Islet precursor cell (in vitro differentiated cells): ENCODE measurements around the gene SIPA1L3.
"Not testable (repeated sequence)": the region's sequence is repeated elsewhere in the genome, so short reads cannot be mapped to it uniquely, and the experiment has no call there.

Experiments
- DNase-seq: peaks from one replicate; pipeline ENCODE4 v3.0.0-alpha.2; 2018

SIPA1L3 gene

DNA sequence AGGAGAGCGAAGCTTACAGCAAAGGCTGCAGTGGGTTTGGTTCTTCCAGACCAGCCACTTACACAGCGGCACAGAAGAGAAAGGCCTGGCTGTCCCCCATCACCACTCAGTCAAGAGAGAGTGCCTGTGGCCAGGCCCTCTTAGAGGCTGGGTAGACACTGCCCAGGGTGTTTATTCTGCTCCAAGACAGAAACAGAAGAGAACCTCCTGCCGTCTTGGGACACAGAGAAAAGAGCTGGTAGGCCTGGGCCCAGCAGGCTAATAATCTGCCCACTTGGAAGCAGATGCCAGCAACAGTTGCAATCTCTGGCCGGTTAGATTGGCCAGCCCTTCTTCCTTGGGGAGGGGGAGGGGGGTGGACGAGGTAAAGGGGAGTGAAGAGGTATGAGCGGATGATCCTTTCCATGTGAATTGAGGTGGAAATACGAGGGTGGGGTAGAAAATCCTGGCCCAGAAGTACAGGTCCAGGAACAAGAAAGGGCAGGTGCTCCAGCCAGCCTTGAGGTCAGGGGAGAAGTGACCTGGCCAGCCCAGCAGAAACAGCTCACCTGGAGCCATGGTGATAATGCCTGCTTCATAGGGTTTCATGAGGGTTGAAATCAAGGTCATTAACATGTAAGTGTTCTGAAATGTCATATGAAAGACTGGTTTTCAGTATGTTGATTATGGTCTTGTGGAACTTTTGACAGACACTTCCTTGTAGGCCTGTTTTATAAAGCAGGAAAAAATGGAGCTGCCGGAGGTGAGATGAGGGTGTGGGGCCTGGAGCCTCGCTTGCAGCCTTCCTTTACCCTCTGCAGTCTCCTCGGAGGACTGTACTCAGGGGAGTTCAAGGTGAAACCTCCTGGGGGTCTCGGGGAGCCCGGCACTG lies 116.9 kb downstream of the SIPA1L3 start:
- no peak for DNase-seq

DNA sequence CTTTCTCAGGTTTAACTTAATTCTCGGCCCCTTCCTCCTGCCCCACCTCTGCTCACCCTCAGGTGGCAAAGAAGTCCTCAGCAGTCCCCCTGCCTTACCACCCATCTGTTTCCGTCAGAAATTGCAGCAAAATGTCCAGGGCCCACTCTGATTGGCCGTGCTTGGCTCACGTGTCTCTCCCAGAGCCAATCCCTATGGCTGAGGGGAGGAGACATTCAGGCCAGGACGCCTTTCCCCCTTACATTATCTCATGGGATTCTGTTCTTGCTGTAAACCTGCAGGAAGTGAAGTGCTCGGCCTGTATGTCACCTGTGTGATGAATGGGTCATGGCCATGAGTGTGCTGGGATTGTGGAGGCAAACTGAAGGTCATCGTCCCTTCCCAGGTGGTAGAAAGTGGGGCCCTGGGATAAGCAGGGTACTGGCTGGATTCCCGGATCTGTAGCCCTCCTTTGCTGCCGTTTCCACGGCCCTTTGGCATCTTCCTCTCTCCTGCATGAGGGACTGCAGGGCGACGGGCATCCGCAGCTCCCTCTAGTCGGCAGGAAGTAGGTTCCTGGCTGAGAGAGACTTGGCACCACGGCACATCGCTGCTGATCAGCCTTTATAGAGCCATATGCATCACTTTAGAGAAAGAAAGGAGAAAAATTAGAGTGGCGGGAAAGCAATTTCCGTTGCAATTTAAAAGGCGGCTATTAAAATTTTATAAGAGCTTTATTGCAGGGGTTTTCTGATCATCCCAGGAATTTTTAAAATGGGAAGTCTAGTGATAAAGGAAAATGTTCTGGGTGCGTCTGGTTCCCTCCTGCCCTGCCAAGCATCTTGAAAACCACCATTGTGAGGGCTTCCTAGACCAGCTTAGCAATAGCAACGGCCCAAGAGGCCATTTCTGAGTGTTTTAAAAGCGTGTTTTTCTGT lies 118.2 kb downstream of the SIPA1L3 start:
- no peak for DNase-seq

DNA sequence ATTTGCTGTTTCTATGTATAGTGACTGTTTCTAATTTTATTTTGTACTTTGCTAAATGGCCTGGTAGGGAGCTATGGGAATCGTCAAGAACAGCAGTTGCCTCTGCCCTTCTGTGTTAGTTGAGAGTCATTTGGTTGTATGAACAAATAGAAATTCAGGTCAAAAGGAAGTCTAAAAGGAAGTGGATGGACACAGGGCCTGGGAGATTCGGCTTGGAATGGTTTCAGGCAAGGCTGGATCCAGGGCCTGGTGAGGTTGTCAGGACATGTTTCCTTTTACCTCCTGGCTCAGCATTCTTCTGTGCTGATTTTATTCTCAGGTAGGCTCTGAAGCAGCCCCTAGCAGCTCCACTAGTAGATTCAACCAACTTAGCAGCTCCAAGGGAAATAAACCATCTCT lies 118.9 kb downstream of the SIPA1L3 start:
- DNase-seq: no peak

DNA sequence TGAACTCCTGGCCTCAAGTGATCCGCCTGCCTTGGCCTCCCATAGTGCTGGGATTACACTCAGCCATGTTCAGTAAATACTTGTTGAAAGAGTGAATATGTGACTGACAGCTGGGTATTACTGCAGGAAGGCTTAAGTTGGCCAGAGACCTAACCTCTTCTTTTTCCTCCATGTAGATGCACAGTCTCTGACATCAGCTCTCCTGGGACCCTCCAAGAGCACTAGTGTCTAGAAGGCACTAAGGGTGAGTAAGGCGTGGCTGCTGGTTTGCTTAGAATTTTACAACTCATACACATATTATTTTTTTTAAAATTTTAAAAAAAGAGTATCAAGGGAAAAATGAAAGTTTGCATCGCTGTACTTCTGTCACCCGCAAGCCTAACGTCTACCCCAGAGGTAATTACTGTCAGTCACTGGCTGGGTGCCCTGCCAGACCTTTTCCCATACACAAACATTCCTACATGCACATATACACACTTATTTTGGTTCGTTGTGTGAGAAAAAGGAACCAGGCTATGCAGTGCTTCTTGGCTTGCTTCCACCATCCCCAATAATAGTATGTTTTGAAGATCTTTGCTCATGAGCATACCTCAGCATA lies 122.0 kb downstream of the SIPA1L3 start:
- no peak for DNase-seq

DNA sequence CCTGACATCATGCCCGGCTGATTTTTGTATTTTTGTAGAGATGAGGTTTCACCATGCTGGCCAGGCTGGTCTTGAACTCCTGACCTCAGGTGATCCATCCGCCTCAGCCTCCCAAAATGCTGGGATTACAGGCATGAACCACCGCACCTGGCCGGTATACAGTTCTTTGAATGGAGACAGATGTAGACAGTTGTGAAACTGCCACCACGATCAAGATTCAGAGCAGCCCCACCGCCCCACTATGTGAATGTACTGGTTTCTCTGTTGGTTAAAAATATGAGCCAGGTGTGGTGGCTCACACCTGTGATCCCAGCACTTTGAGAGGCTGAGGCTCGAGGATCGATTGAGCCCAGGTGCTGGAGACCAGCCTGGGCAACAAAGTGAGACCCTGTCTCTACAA lies 123.0 kb downstream of the SIPA1L3 start:
- not testable (repeated sequence) for DNase-seq

DNA sequence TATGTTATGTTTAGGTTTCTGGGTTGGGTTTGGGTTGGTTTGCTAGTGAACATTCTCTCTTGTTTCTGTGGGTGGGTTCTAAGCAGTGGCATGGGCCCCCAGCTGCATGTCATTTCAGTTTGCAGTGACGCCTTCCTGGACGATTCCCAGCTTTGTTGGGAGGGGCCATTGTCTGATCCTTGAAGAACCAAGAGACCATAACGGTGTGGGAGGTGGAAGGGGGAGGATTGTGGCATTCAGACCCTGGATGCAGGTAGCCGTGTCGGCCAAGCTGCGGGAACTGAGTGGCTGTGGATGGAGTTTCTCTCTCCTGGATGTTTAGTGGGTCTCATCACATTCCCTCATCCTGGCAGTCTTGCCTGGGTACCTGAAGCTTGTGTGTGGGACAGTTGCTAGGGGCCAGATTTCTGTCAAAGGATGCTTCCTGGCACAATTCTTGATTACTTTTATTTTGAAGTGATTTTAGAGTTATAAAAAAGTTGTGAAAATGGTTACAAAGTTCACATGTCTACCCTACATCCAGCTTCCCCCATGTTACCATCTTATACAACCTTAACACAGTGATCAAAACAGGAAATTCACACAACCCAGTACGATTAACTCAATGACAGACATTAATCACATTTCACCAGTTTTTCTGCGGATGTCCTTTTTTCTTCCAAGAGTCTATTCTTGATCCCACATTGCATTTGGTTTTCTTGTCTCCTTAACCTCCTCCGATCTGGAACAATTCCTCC lies 123.8 kb downstream of the SIPA1L3 start:
- DNase-seq: no peak

DNA sequence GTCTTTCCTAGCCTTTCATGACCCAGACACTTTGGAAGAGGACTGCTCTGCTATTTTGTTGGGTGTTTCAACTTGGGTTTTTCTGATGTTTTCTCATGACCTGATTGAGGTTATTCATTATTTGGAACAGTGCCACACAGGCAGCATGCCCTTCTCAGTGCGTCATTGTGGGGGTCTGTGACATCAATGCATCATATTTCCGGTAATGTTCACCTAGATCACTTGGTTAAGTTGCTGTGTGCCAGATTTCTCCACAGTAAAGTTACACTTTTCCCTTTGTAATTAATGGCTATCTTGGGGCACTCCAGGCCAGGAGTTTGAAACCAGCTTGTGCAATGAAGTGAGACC lies 124.4 kb downstream of the SIPA1L3 start:
- DNase-seq: no peak

DNA sequence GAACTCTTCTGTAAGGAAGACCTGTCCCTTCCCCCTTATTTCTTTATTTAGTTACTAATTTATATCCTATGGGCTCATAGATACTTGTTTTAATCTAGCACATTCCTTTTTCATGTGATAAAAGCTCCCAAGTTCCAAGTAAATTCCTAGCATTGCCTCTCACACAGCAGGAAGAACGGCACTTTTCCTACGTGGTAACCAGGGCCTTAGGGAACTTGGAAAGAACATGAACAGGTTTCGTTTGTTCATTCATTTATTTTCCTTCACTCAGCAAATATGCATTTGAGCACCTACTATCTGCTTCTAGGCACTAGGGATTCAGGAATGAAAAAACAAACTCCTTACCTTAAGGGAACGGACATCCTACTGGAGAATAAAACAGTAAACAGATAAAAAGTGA lies 125.1 kb downstream of the SIPA1L3 start:
- no peak for DNase-seq

DNA sequence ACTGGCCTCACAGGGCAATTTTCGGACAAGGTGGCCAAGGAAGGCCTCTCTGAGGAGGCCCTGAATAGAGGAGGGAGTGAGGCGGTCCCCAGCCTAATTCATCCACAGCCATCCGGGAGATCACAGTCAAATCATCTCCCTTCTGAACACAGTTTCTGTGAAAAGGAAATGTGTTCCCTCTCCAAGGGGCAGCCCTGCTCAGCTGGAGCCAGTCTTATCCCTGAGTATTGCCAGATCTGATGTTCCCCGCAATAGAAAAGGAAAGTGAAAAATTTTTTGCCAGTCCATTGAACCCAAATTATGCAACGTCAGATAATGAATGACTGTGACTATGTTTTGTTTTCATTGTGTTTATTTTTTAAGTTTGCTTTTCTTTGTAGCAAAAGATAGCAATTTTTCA lies 125.9 kb downstream of the SIPA1L3 start:
- DNase-seq: no peak

DNA sequence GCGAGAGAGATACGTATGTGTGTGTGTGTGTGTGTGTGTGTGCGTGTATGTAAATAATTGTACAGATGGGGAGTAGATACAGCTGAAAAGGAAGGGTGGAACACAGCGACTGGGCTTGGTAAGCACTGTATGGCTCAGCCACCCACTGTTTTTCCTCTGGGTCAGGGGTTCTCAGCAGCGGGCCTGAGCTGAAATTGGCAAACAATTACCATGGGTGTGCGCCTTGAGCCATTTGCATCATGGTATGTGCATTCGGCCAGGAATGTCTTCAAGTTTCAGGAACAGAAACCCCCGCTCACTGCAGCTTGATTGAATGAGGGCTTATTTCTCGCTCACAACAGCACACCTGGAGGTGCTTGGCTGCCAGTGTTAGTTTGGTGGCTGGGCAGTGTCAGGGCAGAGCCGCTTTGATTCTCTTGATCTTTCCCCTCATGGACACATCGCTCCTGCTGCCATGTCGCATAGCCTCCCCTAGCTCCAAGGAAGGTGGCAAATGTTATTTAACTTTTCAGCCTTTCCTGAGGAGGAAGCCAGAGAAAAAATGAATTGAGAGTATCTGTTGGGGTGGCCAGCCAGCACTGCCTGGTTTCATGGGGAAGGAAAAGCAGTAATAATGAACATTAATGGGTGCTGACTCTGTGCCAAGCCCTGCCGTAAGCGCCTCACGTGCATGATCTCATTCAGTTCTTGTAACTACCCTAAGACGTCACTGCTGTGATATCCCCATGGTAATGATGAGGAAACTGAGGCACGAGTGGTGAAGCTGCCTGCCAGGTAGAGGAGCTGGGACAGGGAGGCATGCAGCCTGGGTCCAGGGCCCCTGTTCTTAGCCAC lies 126.9 kb downstream of the SIPA1L3 start:
- peak; percentile 68 for DNase-seq

DNA sequence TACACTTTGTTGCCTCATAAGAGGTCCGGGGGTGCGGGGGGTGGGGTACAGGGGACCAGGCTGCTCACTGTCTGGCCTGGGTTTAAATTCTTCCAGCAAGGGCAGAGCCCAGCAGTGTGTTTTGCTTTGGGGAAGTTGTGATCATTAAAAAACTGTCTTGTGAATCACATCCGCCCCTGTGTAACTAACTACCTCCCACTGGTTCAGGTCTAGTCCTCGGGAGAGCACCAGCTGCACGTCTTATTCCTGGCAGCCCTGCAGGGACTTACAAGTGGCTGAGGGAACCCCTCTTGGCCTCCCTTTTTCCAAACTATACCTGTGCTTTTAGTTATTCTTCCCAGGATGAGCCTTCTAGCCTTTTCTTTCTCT lies 127.5 kb downstream of the SIPA1L3 start:
- DNase-seq: no peak

DNA sequence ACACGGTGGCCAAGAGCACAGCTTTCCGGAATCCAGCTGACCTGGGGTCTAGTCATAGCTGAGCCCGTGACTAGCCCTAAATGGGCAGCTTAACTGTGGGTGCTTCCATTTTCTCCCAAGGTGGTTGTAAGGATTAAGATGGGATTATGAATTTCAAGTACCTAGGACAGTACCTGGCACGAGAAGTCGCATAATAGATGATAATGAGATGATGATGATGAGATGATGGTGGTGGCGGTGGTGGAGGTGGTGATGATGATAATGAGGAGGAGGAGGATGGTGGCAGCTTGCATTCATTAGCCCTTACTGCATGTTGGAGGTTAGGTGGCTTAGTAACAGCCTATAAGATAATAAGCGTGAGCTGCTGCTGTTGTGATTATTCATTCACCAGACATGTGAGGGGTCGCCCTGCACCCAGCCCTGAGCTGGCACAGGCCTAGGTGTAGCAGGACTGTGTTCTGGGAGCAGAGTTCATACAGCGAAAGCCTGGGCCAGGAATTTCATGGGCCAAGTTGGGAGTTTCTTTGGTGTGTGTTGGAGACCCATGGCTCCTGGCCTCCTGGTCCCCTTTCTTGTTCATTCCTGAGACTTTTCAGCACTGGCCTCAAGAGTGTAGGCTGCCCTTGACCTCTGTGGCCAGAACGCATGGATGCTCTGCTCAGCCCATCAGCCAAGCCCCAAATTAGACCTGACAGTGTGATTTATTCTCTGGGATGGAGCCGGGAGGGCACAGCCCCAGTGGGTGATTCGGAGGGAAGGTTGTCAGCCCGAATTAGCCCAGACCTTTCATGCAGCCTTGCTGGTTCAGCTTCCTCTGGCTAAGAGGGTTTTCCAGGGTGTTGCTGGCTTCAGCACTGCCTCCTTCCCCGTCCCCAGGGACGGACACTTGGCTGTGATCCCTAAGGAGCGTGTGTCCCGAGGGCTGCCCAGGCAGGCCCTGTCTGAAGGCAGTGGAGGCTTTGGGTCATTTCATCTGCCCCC lies 128.8 kb downstream of the SIPA1L3 start:
- DNase-seq: no peak

DNA sequence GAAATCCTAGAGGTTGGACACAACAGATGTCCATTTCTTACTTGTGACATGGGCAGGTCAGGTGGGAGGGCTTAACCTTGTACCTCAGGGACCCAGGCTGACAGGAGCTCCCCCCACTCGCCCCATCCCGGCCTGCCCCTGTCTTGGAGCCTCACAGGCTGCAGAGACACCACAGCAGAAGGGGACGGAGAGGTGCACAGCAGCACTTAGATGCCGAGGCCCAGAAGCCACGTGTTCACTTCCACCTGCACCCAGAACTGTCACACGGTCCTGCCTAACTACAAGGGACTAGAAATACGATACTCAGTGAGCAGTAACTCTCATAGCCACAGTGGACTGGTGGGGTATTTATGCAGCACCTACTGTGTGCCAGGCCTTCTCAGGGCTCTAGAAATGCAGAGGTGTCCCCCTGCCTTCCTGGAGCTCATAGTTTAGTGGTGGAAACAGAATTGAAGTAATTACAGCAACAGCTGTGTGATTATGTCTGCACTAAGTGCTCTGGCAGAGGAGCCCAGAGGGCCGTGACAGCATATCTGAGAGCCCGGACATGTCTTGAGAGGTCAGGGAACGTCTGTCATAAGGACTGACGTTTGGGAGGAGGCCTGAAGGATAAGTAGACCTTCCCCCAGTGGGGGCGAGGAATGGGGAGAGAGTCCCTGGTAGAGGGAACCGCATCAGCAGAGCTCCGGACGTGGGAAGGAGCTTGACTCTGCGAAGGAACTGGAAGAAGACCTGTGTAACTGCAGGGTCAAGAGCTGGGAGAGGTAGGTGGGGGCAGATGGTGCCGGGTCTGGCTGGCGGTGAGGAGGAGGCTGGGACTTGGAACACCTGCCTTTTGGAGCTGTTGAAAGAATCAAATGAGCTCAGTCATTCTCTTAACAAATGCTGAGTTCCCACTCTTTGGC lies 130.0 kb downstream of the SIPA1L3 start:
- DNase-seq: peak; percentile 83

DNA sequence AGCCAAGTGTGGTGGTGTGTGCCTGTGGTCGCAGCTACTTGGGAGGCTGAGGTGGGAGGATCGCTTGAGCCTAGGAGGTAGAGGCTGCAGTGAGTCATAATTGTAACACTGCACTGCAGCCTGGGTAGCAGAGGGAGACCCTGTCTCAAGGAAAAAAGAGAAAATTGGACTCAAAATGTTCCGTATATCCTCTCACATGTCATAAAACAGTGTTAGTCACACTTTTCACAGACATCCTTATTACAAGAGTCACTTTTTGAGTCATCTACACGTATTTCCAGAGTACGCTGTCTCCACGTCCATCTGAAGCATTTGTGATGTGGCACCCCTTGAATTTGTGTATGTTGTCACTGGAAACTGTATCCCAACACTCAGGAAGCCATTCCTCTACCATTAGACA lies 133.0 kb downstream of the SIPA1L3 start:
- DNase-seq: no peak

DNA sequence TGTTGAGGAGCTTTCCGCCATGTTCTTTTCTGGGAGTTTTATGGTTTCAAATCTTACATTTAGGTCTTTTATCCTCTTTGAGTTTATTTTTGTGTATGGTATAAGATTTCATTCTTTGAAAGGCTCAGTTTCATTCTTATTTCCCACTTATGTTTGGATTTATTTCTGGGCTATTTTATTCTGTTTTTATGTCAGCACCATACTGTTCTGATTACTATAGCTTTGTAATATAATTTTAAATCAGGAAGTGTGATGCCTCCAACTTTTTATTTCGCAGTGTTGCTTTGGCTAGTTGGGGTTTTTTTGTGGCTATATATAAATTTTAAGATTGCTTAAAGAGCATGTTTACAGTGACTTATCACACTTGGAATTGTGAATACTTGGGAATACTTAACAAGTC lies 135.1 kb downstream of the SIPA1L3 start:
- no peak for DNase-seq

DNA sequence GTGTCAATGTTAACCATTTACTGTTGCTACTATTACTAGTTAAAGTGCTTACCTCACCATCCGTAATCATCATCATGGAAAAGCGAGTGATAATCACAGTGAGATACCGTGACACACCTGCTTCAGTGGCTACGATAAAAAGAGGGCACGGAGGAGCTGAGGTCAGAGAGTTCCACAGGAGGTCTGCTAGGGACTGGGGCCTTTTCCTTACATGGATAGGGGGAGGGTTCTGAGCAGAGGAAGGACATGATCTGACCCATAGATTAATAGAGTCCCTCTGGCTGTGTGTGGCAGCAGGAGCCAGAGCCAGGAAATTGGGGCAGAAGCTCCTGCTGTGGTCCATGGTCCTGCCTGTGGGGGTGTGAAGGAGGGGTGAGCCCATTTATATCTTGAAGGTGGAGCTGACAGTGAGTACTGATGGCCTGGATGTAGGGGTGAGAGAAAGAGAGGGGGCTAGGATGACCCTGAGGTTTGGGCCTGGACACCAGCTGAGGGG lies 136.7 kb downstream of the SIPA1L3 start:
- DNase-seq: no peak

DNA sequence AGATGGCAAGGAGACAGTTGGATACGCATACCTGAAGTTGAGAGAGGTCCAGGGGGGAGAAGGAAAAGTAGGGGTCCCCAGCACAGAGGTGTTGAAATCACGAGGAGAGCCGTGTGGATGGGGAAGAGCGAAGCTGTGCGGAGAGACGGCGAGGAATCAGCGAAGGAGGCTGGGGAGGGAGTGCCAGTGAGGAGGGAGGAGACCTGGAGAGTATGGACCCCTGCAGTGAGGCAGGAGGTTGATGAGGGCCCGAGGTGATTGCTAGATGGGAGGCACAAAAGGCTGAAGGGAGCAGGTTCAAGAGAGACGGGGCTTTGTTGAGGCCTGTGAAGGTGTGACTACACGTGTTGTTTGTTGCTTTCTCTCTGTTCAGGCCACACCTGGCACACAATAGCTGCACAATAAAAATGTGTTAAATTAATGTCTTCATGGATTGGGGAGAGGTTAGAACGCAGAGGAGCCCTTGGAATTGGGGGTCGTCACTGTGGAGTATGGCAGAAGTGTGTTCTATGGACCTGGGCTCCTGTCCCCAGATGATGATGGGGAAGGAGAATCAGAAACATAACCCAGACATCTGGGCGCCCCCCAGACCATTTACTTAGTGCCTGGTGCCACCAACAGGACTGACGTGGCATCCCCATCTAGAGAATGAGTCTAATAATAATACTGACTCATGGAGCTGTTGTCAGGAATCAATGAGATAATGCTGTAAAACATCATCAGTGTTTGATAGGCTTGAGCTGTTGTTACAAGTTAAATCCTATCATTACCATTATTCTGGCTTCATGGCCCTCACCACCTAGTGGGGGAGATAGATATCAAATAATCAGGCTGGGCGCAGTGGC lies 137.5 kb downstream of the SIPA1L3 start:
- DNase-seq: no peak

DNA sequence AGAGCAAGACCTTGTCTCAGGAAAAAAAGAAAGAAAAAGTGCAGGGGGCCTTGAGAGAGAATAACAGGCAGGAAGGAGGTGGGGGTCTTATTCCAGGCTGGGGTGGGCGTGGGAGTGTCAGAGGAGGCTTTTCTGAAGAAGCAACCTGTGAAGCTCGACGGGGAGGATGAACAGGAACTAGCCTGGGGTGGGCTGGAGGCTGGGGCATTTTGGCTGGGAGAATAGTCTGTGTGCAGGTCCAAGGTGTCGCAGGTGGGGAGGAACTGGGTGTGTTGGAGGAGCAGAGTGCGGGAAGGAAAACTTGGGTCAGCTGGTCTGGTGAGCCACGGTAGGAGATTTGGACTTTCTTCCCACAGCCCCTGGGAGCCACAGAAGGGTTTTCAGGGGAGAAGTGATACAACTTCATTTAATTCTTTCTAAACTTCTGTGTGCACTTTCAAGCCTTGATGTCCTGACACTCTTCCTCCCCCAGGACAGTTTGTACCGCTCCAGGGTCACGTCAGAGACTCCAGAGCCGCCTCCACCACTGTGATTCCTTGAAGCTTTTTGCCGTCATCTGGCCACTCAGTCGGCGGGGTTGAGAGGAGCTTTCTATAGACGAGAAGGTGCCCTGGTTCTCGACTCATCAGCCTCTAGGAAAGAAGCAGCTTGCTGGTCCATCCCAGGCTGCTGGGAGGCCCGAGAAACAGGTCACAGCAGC lies 138.7 kb downstream of the SIPA1L3 start:
- no peak for DNase-seq
